Mononuclear cell (primary cell): ENCODE results near the gene STXBP3. TPM values are rescaled to one million over a fixed set of nuclear protein-coding genes. Genes with fewer than 3 reads are reported as not detected.
"Not testable (repeated sequence)": the region's sequence is repeated elsewhere in the genome, so short reads cannot be mapped to it uniquely, and the experiment has no call there.

Experiments
- H3K27me3 ChIP-seq: 2 replicates; pipeline ENCODE4 v1.6.0; 2011; ENCODE audit warnings: low read length, control low read depth; ENCODE audit not compliant: insufficient read depth
- H3K4me1 ChIP-seq: 2 replicates; pipeline ENCODE4 v1.5.1; 2011; ENCODE audit warnings: mild to moderate bottlenecking, low read length, control low read depth; ENCODE audit not compliant: insufficient read depth
- H3K4me3 ChIP-seq: 2 replicates; pipeline ENCODE4 v1.5.1; 2011; ENCODE audit warnings: mild to moderate bottlenecking, low read length, moderate library complexity
- H3K9me3 ChIP-seq: 2 replicates; pipeline ENCODE4 v1.5.1; 2011; ENCODE audit warnings: low read depth, mild to moderate bottlenecking, control low read depth, low read length
- total RNA-seq: library from RNA; depleted of rRNA; stranded (reverse); fragments of >200 nt; gene quantifications from one replicate; pipeline ENCODE4 v1.2.3, GENCODE V29; 2012

STXBP3 gene
- 98.9 TPM for total RNA-seq

- Histone ChIP-seq H3K27me3 (no peaks in the 10 kb centered on the region), H3K4me3 (peak within 1 kb of the TSS; percentile 93), H3K4me1 (peaks cover 25% of the 10 kb centered on the region), H3K9me3 (no peaks in the 10 kb centered on the region)
These were observed at the start of gene STXBP3 for GRCh38 chr1:108746382-108747170. Gene STXBP3, plus strand, starts transcription at chr1:108746674. Its CDS starts 64 bp downstream, at chr1:108746738.

DNA sequence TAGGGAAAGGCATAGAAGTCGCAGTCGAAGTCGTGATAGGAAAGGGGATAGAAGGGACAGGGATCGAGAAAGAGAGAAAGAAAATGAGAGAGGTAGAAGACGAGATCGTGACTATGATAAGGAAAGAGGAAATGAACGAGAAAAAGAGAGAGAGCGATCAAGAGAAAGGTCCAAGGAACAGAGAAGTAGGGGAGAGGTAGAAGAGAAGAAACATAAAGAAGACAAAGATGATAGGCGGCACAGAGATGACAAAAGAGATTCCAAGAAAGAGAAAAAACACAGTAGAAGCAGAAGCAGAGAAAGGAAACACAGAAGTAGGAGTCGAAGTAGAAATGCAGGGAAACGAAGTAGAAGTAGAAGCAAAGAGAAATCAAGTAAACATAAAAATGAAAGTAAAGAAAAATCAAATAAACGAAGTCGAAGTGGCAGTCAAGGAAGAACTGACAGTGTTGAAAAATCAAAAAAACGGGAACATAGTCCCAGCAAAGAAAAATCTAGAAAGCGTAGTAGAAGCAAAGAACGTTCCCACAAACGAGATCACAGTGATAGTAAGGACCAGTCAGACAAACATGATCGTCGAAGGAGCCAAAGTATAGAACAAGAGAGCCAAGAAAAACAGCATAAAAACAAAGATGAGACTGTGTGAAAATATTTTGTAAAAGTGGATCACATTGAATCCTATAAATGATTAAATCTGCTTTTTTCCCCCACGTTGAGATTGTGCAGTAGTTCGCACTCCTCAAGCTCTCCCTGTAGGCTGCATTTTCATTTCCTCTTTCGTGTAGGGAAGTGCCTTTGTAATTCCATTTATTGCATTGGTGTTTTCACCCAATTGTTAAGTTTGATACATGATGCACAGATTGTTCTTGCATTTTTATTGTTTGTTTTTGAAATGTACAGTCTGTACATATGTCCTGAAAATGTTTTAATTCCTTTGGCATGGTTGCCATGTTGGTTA is 46.8 kb upstream of the STXBP3 start:
- H3K9me3 ChIP-seq, result no peaks in the 10 kb centered on the region
- no peaks in the 10 kb centered on the region for H3K27me3 ChIP-seq
- H3K4me3 ChIP-seq, result no peak overlapping the region
- H3K4me1 ChIP-seq, result peaks cover 33% of the 10 kb centered on the region

DNA sequence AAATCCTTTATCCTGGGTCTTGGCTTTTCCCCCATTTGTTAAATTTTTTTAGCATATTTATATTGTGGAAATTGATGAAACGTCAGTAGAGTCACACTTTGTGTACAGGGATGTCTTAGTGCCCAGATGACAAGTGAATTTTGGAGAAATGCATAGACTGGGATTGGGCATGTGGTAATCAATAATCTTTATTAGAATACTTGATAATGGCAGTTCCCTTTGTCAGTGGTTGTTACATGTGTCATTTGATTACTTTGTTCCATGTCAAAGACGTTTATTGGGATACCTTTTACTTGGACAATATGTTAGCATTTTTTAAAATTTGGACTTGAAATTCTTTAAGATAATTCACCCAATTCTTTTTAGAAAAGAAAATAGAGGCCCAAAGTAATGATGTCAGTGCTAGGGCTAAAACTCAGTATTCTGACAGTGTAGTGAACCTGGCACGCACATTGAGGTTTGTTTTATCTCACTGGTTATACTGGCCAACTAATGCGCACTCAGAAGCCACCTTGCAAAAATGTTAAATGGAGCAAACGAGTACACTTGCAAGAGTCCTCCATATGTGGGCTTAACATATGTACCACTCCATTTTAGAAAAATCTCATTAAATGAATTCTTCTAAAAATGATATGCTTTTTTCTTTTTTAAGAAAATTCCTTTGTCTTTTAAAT is 45.2 kb upstream of the STXBP3 start:
- Histone ChIP-seq H3K9me3 (no peaks in the 10 kb centered on the region), H3K27me3 (no peaks in the 10 kb centered on the region), H3K4me3 (no peak overlapping the region), H3K4me1 (peaks cover 33% of the 10 kb centered on the region)

- H3K4me3 ChIP-seq, H3K27me3 ChIP-seq, H3K9me3 ChIP-seq: not testable (repeated sequence)
- H3K4me1 ChIP-seq, result peaks cover 33% of the 10 kb centered on the region
These were observed 44.4 kb upstream of the STXBP3 start for GRCh38 chr1:108702109-108702508.

GRCh38 chr1:108703939-108704338 is 42.5 kb upstream of the STXBP3 start:
- Histone ChIP-seq H3K4me1 (peaks cover 33% of the 10 kb centered on the region), H3K4me3 (no peak overlapping the region), H3K27me3 (no peaks in the 10 kb centered on the region), H3K9me3 (no peaks in the 10 kb centered on the region)

DNA sequence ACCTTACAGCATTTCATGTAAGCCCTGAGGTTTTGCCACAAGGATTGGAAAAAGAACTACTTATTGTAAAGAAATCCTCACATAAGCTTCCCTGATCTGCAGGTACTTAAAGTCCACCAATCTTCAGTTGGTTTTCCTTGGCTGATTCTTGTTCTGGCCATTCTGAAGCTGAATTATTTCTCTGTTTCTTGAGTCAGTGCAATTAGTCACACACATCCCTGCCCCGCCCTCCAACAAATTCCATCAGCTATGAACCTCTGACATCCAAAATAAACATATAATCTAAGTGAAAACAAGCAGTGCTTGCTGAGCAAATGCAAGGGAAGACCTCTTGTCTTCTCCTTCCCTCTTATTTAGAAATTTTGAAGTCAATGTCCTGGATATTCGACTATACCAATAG is 42.0 kb upstream of the STXBP3 start:
- no peaks in the 10 kb centered on the region for H3K27me3 ChIP-seq
- H3K4me1 ChIP-seq, result peaks cover 28% of the 10 kb centered on the region
- no peak overlapping the region for H3K4me3 ChIP-seq
- no peaks in the 10 kb centered on the region for H3K9me3 ChIP-seq

DNA sequence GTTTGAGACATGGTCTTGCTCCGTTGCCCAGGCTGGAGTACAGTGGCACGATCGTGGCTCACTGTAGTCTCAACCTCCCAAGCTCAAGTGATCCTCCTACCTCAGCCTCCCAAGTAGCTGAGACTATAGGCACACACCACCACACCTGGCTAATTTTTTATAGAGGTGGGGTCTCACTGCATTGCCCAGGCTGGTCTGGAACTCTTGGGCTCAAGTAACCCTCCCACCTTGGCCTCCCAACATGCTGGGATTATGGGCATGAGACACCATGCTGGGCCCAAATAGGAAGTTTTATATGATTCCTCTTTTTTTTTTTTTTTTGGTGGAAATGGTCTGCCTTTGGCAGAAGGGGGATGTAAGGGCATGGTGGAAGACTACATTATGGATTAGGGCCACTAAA is 39.8 kb upstream of the STXBP3 start:
- H3K27me3 ChIP-seq, result no peaks in the 10 kb centered on the region
- no peak overlapping the region for H3K4me3 ChIP-seq
- H3K4me1 ChIP-seq, result peaks cover 23% of the 10 kb centered on the region
- no peaks in the 10 kb centered on the region for H3K9me3 ChIP-seq

DNA sequence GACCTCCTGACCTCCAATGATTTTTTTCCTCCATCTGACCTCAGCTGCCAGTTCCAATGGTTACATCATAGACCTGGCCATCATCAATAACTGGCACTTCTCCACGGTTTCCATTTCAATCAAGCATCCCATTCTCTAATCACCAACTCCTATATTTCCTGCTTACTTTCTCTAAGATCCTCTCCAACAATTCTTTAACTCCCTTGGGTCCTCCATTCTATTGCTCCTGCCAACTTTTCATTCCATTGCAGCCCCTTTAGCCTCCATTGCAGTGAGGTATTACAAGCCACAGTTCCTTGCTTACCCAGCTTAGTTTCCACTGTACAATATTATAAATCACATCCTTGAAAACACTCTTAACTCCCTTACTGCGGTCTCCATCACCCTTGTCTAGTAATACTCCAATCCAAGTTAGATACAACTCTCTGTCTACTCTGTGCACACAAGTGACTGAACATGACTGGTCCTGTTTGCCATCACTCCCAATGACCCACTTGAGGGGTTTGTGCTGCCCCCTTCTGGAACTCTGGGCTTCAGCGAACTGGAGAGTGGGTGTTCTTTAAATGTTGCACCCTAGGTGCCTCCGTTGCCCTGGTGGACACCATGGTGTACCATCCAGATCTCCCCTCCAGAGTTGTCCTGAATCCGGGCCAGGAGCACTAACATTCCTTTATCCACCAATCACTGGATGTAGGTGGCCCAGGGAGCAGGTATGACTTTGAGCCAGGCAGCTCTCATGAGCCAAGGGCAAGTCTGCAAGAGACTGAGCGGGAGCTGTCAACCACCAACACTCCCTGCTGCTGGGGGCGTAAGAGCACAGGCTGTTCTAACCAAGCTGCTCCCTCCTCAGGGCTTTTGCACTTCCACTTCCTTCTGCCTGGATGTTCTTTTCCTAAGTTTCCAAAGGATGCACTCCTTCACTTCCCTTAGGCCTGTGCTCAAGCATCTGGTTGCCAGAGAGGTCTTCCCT is 37.5 kb upstream of the STXBP3 start:
- Histone ChIP-seq H3K27me3 (peaks cover 6% of the 10 kb centered on the region), H3K9me3 (no peaks in the 10 kb centered on the region), H3K4me1 (peaks cover 15% of the 10 kb centered on the region), H3K4me3 (no peak overlapping the region)

GRCh38 chr1:108712606-108713150 is 33.8 kb upstream of the STXBP3 start, which contains the start of gene FNDC7:
Gene FNDC7, plus strand, starts transcription at chr1:108712908. Its CDS starts 26 bp downstream, at chr1:108712934.
- Histone ChIP-seq H3K4me3 (no peak within 1 kb of the TSS), H3K27me3 (peaks cover 6% of the 10 kb centered on the region)

DNA sequence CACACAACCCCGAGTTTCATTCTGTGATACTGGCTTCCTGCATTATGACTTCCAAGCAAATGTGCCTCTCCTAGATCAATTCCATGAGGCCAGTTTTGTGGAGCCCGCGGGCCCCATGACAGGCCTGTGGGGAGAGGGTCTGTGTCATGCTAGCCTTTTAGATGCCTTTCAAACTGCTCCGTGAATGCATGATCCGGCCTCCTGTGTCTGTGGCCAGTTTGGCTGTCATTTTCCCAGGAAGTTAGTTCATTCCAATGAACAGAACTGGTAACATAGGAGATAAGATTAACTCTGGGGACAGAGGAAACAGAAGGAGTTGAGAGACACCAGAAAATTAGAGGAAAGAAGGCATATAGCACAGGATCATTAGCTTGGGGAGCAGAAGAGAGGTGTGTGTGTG is 30.5 kb upstream of the STXBP3 start:
- H3K9me3 ChIP-seq, result no peaks in the 10 kb centered on the region
- peaks cover 6% of the 10 kb centered on the region for H3K27me3 ChIP-seq
- H3K4me1 ChIP-seq, result no peaks in the 10 kb centered on the region
- H3K4me3 ChIP-seq, result no peak overlapping the region

More at GRCh38 chr1:108712606-108713150, 33.8 kb upstream of the STXBP3 start, which contains the start of gene FNDC7:
- Histone ChIP-seq H3K4me1 (no peaks in the 10 kb centered on the region), H3K9me3 (no peaks in the 10 kb centered on the region)

DNA sequence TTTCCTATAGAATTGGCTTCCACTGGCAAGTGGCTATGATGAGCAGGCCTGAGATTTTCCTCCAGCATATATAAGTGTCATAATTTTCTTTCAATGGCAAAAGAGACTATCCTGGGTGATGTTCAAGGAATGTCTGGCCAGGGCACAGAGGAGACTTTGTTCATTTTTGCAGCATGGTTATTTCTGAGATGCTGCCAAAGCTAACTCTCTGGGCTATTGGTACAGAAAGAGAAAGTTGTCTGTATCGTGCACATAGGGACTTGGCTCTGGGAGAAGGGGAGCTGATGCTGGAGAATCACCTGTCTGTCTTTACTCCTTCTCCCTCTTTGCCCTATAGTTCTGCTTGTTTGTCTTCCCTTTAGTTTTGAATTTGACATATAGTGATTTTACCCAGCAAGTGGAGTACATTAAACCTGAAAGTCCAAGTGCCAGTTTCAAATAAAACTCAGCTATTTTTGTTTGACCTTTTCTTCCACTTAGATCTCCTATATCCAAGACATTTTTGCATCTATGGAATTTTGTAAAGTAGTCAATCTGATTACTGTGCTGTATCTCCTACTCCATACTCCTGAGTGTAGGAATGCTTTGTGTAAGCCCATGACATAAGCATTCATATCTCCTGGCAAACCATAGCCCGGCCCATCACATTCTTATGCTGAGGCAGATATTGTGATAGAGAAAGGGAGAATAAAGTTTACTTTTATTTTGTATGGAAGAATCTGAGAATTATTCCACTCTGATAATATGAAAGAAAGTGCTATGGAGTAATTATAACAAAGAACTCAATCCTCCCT is 29.8 kb upstream of the STXBP3 start:
- Histone ChIP-seq H3K9me3 (no peaks in the 10 kb centered on the region), H3K4me3 (no peak overlapping the region), H3K27me3 (peaks cover 6% of the 10 kb centered on the region), H3K4me1 (no peaks in the 10 kb centered on the region)

- Histone ChIP-seq H3K9me3 (no peaks in the 10 kb centered on the region), H3K4me1 (no peaks in the 10 kb centered on the region), H3K27me3 (peaks cover 4% of the 10 kb centered on the region), H3K4me3 (no peak overlapping the region)
These were observed 28.6 kb upstream of the STXBP3 start for GRCh38 chr1:108717774-108718316.
